Vagina (tissue), 2 donors: ENCODE results near the gene OR6B1. TPM values are rescaled to one million over a fixed set of nuclear protein-coding genes. Genes with fewer than 3 reads are reported as not detected.
"Not testable (repeated sequence)": the region's sequence is repeated elsewhere in the genome, so short reads cannot be mapped to it uniquely, and the experiment has no call there.

Experiments used
- DNase-seq, 2 donors: peaks; one replicate each; pipeline ENCODE4 v3.0.0-alpha.2; 2017; ENCODE audit errors: extremely low spot score in 2 of 2
- H3K27ac ChIP-seq: fragments of 200-600 bp; sonication (generic); one replicate; pipeline ENCODE4 v1.5.1; 2019
- H3K27me3 ChIP-seq: fragments of 200-600 bp; sonication (generic); one replicate; pipeline ENCODE4 v1.5.1; 2019
- H3K36me3 ChIP-seq, 2 donors: fragments of 200-600 bp; sonication (generic); one replicate each; pipeline ENCODE4 v1.5.1; 2017 to 2019
- H3K4me1 ChIP-seq: fragments of 200-600 bp; sonication (generic); one replicate; pipeline ENCODE4 v1.5.1; 2019
- H3K4me3 ChIP-seq, 2 donors: fragments of 200-600 bp; sonication (generic); 1 replicate in 1 of 2; 2 replicates in 1 of 2; pipeline ENCODE4 v1.5.1; 2016 to 2019
- H3K9me3 ChIP-seq: fragments of 200-600 bp; sonication (generic); one replicate; pipeline ENCODE4 v1.5.1; 2019
- CTCF ChIP-seq, 3 experiments: fragments of 450-650 bp in 2 of 3; fragments of 200-600 bp in 1 of 3; sonication (generic) in 1 of 3; IDR thresholded peaks; one replicate each; pipeline ENCODE4 v1.5.1; 2017 to 2019; ENCODE audit warnings: antibody characterized with exemption in 3 of 3, mild to moderate bottlenecking in 2 of 3, moderate library complexity in 2 of 3
- POLR2A ChIP-seq, 2 donors: fragments of 450-650 bp; IDR thresholded peaks; one replicate each; pipeline ENCODE4 v1.6.1; 2017; ENCODE audit warnings: antibody characterized with exemption in 2 of 2, mild to moderate bottlenecking in 2 of 2, moderate library complexity in 2 of 2
- POLR2AphosphoS5 ChIP-seq, 2 donors: sonication (generic); formaldehyde crosslinking; IDR thresholded peaks; one replicate each; pipeline ENCODE4 v1.9.0; 2017; ENCODE audit warnings: antibody characterized with exemption in 2 of 2, mild to moderate bottlenecking in 2 of 2, low read depth in 1 of 2; ENCODE audit not compliant: insufficient read depth in 1 of 2
- intact Hi-C: fragments of 100-400 bp; cut with DNase I; formaldehyde crosslinking; loops from one replicate; pipeline ENCODE4 v1.15.1; 2023
- total RNA-seq: library from RNA; depleted of rRNA; stranded (reverse); fragments of >200 nt; gene quantifications from one replicate; pipeline ENCODE4 v1.2.3, GENCODE V29; 2016

The OR6B1 gene
- total RNA-seq, 1 donor from 2014 or later = not detected

- H3K9me3 ChIP-seq = no peaks in the 10 kb centered on the region
- intact Hi-C loops = no loop called here
- H3K36me3 ChIP-seq = no peaks in the 10 kb centered on the region
- DNase-seq = no peak
- H3K4me1 ChIP-seq = no peaks in the 10 kb centered on the region
- no peak overlapping the region for H3K27ac ChIP-seq
- TF ChIP-seq CTCF (IDR thresholded peaks at IDR 0.05) (no peak), POLR2A (IDR thresholded peaks at IDR 0.05) (no peak), POLR2AphosphoS5 (IDR thresholded peaks at IDR 0.05; ENCODE audit: insufficient read depth in 1 of 2, low read depth in 1 of 2) (no peak)
- no peaks in the 10 kb centered on the region for H3K27me3 ChIP-seq
- no peak overlapping the region for H3K4me3 ChIP-seq
Measured at GRCh38 chr7:144037414-144038035, 37.4 kb downstream of the OR6B1 start.

- no peaks in the 10 kb centered on the region for H3K4me1 ChIP-seq
- intact Hi-C loops = no loop called here
- no peak overlapping the region for H3K4me3 ChIP-seq
- no peaks in the 10 kb centered on the region for H3K36me3 ChIP-seq
- DNase-seq = no peak
- no peak overlapping the region for H3K27ac ChIP-seq
- TF ChIP-seq CTCF (IDR thresholded peaks at IDR 0.05) = no peak
- no peak for TF ChIP-seq POLR2A (IDR thresholded peaks at IDR 0.05)
- TF ChIP-seq POLR2AphosphoS5 (IDR thresholded peaks at IDR 0.05; ENCODE audit: insufficient read depth in 1 of 2, low read depth in 1 of 2) = no peak
- no peaks in the 10 kb centered on the region for H3K9me3 ChIP-seq
- H3K27me3 ChIP-seq = no peaks in the 10 kb centered on the region
Measured at GRCh38 chr7:144038887-144039286, 38.8 kb downstream of the OR6B1 start.

- Histone ChIP-seq H3K27ac (no peak within 1 kb of the TSS), H3K4me3 (no peak within 1 kb of the TSS), H3K4me1 (no peaks in the 10 kb centered on the region), H3K36me3 (no peaks in the 10 kb centered on the region), H3K9me3 (no peaks in the 10 kb centered on the region), H3K27me3 (no peaks in the 10 kb centered on the region)
- intact Hi-C loops = no loop called here
- no peak for DNase-seq
- TF ChIP-seq CTCF (IDR thresholded peaks at IDR 0.05) (no peak), POLR2A (IDR thresholded peaks at IDR 0.05) (no peak), POLR2AphosphoS5 (IDR thresholded peaks at IDR 0.05; ENCODE audit: insufficient read depth in 1 of 2, low read depth in 1 of 2) (no peak)
Measured at GRCh38 chr7:144048648-144049047, 48.5 kb downstream of the OR6B1 start, which contains the start of gene OR2A5. OR2A5 (plus strand) TSS chr7:144048948; CDS start chr7:144050402, 1,454 bp downstream.

- no peak for DNase-seq
- Histone ChIP-seq H3K9me3 (no peaks in the 10 kb centered on the region), H3K27me3 (no peaks in the 10 kb centered on the region), H3K4me1 (no peaks in the 10 kb centered on the region), H3K27ac (no peak overlapping the region), H3K4me3 (no peak overlapping the region), H3K36me3 (no peaks in the 10 kb centered on the region)
- no peak for TF ChIP-seq POLR2AphosphoS5 (IDR thresholded peaks at IDR 0.05; ENCODE audit: insufficient read depth in 1 of 2, low read depth in 1 of 2)
- TF ChIP-seq CTCF (IDR thresholded peaks at IDR 0.05) = no peak
- no peak for TF ChIP-seq POLR2A (IDR thresholded peaks at IDR 0.05)
- intact Hi-C loops = no loop called here
Measured at GRCh38 chr7:144049491-144049890, 49.4 kb downstream of the OR6B1 start.

GRCh38 chr7:144050093-144050492 is 50.0 kb downstream of the OR6B1 start:
- H3K4me3 ChIP-seq = no peak overlapping the region
- H3K27ac ChIP-seq = no peak overlapping the region
- no peaks in the 10 kb centered on the region for H3K9me3 ChIP-seq
- H3K36me3 ChIP-seq = no peaks in the 10 kb centered on the region
- no peak for TF ChIP-seq CTCF (IDR thresholded peaks at IDR 0.05)
- no peak for TF ChIP-seq POLR2A (IDR thresholded peaks at IDR 0.05)
- H3K4me1 ChIP-seq = no peaks in the 10 kb centered on the region
- intact Hi-C loops = no loop called here
- no peaks in the 10 kb centered on the region for H3K27me3 ChIP-seq
- DNase-seq = no peak

GRCh38 chr7:144050884-144051283 is 50.8 kb downstream of the OR6B1 start:
- H3K4me1 ChIP-seq, H3K36me3 ChIP-seq, DNase-seq, H3K9me3 ChIP-seq, intact Hi-C loops, H3K27ac ChIP-seq, H3K4me3 ChIP-seq, H3K27me3 ChIP-seq: not testable (repeated sequence)
